ENCODE data around the gene CST3.

Gene CST3

DNA sequence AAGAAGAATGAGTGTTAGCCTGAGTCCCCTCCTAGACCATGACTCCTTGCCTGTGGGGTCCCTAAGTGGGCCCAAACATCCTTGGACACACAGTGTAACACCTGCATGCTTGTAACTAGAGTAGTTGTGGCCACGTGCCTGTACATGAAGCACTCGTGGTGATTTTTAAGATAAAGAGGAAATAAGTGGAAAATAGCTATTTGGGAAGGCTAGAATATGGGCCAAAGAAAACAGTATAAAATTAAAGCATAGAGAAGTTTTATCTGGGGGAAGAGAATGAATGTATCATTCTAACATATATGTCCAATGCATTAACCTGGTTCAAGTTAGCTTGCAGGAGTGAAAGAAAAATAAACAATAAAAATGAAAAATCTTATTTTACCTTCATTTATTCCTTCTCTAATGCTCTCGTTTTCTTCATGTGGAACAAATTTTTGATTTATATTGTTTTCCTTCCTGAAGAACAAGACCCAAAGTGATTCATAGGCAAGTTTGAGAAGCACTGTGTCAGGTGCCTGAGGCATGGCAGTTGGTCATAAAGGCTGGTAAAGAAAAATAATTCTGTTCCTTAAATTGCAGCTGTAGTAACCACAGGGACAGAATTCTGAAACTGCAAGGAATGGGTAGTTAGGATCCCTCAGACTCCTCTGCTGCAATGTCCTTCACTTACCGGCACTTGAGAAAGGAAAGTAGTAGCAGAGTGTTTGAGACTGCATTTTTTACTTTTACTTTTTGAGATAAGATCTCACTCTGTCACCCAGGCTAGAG, 8.5 kb upstream of the CST3 start:
- Histone ChIP-seq H3K36me3 (ENCODE audit: control insufficient read depth in 5 of 5, insufficient read depth in 5 of 5, low read length in 5 of 5) (no peaks in the 10 kb centered on the region), H3K4me3 (ENCODE audit: low read depth in 1 of 5, low read length in 5 of 5) (no peak overlapping the region), H3K27ac (ENCODE audit: low read depth, low read length) (no peak overlapping the region), H3K9me3 (ENCODE audit: control insufficient read depth in 5 of 5, low read length in 5 of 5) (no peaks in the 10 kb centered on the region), H3K9ac (ENCODE audit: low read length in 5 of 5) (no peak overlapping the region), H3K27me3 (ENCODE audit: control insufficient read depth in 5 of 5, insufficient read depth in 4 of 5, low read length in 5 of 5) (no peaks in the 10 kb centered on the region), H3K4me1 (ENCODE audit: control insufficient read depth in 5 of 5, insufficient read depth in 5 of 5, low read length in 5 of 5) (peaks cover 0 to 23% (median 17%) of the 10 kb centered on the region in 5 donors)

DNA sequence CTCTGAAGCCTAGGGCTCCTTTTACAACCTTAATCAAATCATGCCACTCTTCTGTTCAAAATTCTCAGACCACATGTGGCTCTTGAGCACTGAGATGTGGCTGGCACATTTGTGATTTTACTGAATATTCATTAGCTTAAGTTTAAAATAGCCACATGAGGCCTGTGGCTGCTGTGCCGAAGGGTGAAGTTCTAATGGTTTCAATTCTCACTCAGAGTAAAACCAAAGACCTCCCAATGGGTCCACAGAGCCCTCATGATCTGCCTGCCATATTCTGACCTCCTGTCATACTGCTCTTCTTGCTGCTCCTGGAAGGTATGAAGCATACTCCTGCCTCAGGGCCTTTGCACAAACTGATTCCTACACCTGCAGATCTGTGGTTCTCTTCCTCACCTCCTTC, 7.8 kb upstream of the CST3 start:
- Histone ChIP-seq H3K27ac (ENCODE audit: low read depth, low read length) (no peak overlapping the region), H3K27me3 (ENCODE audit: control insufficient read depth in 5 of 5, insufficient read depth in 4 of 5, low read length in 5 of 5) (no peaks in the 10 kb centered on the region), H3K9me3 (ENCODE audit: control insufficient read depth in 5 of 5, low read length in 5 of 5) (no peaks in the 10 kb centered on the region), H3K36me3 (ENCODE audit: control insufficient read depth in 5 of 5, insufficient read depth in 5 of 5, low read length in 5 of 5) (no peaks in the 10 kb centered on the region), H3K4me3 (ENCODE audit: low read depth in 1 of 5, low read length in 5 of 5) (no peak overlapping the region), H3K9ac (ENCODE audit: low read length in 5 of 5) (no peak overlapping the region), H3K4me1 (ENCODE audit: control insufficient read depth in 5 of 5, insufficient read depth in 5 of 5, low read length in 5 of 5) (peaks cover 0 to 28% (median 23%) of the 10 kb centered on the region in 5 donors)

DNA sequence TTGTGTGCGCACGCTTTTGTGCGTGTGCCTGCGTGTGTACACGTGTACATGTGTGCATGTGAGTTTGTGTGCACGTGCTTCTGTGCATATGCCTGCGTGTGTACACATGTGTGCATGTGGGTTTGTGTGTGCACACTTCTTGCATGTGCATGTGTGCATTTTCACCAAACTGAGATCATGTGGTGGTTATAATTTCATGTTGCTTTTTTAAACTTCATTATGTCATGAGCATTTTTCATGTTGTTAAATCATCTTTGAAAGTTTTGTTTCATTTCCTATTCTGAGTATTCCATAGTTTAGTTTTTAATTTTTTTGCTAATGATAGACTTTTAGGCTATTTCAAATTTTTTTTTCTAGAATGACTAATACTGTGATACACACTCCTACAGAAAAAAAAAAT, 6.4 kb upstream of the CST3 start:
- no peaks in the 10 kb centered on the region for H3K9me3 ChIP-seq (ENCODE audit: control insufficient read depth in 5 of 5, low read length in 5 of 5)
- peaks cover 0 to 30% (median 23%) of the 10 kb centered on the region in 5 donors for H3K4me1 ChIP-seq (ENCODE audit: control insufficient read depth in 5 of 5, insufficient read depth in 5 of 5, low read length in 5 of 5)
- no peak overlapping the region for H3K9ac ChIP-seq (ENCODE audit: low read length in 5 of 5)
- no peaks in the 10 kb centered on the region for H3K36me3 ChIP-seq (ENCODE audit: control insufficient read depth in 5 of 5, insufficient read depth in 5 of 5, low read length in 5 of 5)
- H3K27ac ChIP-seq (ENCODE audit: low read depth, low read length) = no peak overlapping the region
- H3K27me3 ChIP-seq (ENCODE audit: control insufficient read depth in 5 of 5, insufficient read depth in 4 of 5, low read length in 5 of 5) = no peaks in the 10 kb centered on the region
- H3K4me3 ChIP-seq (ENCODE audit: low read depth in 1 of 5, low read length in 5 of 5) = no peak overlapping the region

DNA sequence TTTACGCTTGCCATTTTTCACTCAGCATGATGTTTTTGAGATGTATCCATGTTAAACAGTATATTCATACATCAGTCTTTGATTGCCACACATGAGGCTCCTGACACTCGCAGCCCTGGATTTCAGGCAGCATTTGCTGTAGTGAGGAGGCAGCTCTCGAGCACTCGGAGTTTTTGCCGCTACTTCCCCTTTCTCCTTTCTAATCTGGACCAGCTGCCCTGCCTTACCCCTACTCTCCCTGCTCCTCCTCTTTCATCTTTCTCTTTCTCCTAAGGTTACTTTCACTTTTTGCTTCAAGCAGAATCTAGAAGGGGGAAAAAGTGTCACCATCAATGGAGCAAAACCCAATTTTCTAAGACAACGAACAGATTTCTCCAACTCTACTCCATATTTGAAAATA, 5.9 kb upstream of the CST3 start:
- Histone ChIP-seq H3K9me3 (ENCODE audit: control insufficient read depth in 5 of 5, low read length in 5 of 5) (no peaks in the 10 kb centered on the region), H3K4me1 (ENCODE audit: control insufficient read depth in 5 of 5, insufficient read depth in 5 of 5, low read length in 5 of 5) (peaks cover 0 to 30% (median 23%) of the 10 kb centered on the region in 5 donors), H3K27ac (ENCODE audit: low read depth, low read length) (no peak overlapping the region), H3K27me3 (ENCODE audit: control insufficient read depth in 5 of 5, insufficient read depth in 4 of 5, low read length in 5 of 5) (no peaks in the 10 kb centered on the region), H3K36me3 (ENCODE audit: control insufficient read depth in 5 of 5, insufficient read depth in 5 of 5, low read length in 5 of 5) (no peaks in the 10 kb centered on the region), H3K4me3 (ENCODE audit: low read depth in 1 of 5, low read length in 5 of 5) (no peak overlapping the region), H3K9ac (ENCODE audit: low read length in 5 of 5) (no peak overlapping the region)

DNA sequence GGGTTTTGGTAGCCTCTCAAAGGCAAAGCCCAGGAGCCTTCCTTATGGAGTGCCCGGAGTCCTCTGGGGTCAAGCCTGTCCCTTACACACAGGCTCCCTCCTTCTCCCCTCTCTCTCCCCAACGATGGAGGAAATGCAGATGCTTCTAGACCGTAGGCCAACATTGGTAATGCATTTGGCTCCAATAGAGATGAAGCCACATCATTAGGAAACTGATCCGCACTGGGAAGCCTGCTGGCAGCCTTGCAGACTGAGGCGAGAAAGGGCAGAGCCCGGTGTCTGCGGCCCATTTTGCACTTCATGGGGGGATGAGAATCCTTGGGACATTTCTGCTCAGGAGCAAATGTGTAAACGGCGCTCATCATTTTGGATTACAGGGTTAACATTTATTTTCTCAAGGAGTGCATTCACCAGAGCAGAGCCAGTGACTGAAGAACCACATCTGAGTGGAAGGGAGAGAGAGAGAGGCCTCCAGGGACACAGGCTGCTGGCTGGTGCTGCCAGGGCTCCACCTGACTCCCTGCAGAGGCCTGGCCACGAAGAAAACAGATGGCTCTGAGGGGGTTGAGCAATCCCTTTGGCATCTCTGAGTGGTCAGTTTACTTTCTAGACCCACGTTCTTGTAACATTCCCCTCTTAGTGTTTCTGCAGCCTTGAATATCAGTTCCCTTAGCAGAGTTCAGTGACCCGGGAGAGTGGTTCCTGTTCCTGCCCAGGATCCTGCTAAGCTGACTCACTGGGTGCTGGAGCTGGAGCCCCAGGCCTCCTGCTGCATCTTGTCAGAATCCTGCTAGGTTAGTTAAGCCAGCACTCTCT, 4.4 kb upstream of the CST3 start:
- Histone ChIP-seq H3K36me3 (ENCODE audit: control insufficient read depth in 5 of 5, insufficient read depth in 5 of 5, low read length in 5 of 5) (no peaks in the 10 kb centered on the region), H3K27ac (ENCODE audit: low read depth, low read length) (no peak overlapping the region), H3K27me3 (ENCODE audit: control insufficient read depth in 5 of 5, insufficient read depth in 4 of 5, low read length in 5 of 5) (no peaks in the 10 kb centered on the region), H3K4me3 (ENCODE audit: low read depth in 1 of 5, low read length in 5 of 5) (no peak overlapping the region), H3K9me3 (ENCODE audit: control insufficient read depth in 5 of 5, low read length in 5 of 5) (no peaks in the 10 kb centered on the region), H3K4me1 (ENCODE audit: control insufficient read depth in 5 of 5, insufficient read depth in 5 of 5, low read length in 5 of 5) (peaks cover 0 to 32% (median 23%) of the 10 kb centered on the region in 5 donors), H3K9ac (ENCODE audit: low read length in 5 of 5) (peak overlapping the region in 1 of 5 donors; percentile 19)

DNA sequence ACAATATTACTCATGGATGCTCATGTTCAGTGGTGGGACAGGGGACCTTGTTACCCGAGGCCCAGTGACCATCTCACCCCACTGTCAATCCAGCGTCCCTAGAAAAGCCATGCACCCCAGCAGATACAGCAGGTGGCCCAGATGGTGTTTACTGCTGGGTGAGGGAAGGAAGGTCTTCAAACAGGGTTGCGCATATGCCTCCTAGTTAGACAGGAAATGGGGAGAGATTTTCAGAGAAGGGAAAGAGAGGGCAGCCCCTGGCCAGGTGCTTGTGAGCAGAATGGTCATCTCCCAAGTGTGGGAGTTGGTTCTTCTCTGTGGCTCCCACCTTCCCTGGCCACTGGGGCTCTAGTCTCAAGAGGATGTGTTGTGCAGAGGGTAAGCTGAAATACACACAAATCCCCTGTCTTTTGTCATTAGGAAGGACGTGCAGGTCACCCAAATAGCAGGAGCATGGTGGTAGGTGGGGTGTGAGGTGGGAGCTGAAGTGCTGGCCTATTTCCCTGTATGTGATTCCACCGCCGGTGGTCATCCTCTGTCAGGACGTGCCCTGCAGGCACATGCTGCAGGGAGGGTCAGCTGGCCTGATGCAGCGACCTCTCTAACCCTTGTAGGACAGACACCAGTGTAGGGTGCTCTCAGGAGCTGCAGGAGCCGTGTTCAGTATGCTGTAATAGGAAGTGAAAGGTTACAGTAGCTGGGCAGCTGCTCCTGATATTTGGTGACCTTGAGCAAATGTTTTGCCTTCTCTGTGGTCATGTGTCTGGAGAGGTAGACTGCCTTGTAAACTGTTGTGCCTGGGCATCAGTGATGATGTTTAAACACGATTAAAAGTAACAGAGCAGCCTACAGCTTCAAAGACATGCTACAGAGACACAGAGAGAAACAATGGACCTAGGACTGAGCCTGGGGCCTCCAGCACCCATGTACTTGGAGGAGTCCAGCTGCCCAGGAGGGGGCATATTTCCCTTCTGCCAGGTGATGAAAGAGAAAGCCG, 3.2 kb upstream of the CST3 start:
- Histone ChIP-seq H3K4me1 (ENCODE audit: control insufficient read depth in 5 of 5, insufficient read depth in 5 of 5, low read length in 5 of 5) (peaks cover 6 to 42% (median 35%) of the 10 kb centered on the region in 5 donors), H3K36me3 (ENCODE audit: control insufficient read depth in 5 of 5, insufficient read depth in 5 of 5, low read length in 5 of 5) (no peaks in the 10 kb centered on the region), H3K9me3 (ENCODE audit: control insufficient read depth in 5 of 5, low read length in 5 of 5) (no peaks in the 10 kb centered on the region), H3K27me3 (ENCODE audit: control insufficient read depth in 5 of 5, insufficient read depth in 4 of 5, low read length in 5 of 5) (no peaks in the 10 kb centered on the region), H3K9ac (ENCODE audit: low read length in 5 of 5) (no peak overlapping the region), H3K27ac (ENCODE audit: low read depth, low read length) (no peak overlapping the region), H3K4me3 (ENCODE audit: low read depth in 1 of 5, low read length in 5 of 5) (no peak overlapping the region)

DNA sequence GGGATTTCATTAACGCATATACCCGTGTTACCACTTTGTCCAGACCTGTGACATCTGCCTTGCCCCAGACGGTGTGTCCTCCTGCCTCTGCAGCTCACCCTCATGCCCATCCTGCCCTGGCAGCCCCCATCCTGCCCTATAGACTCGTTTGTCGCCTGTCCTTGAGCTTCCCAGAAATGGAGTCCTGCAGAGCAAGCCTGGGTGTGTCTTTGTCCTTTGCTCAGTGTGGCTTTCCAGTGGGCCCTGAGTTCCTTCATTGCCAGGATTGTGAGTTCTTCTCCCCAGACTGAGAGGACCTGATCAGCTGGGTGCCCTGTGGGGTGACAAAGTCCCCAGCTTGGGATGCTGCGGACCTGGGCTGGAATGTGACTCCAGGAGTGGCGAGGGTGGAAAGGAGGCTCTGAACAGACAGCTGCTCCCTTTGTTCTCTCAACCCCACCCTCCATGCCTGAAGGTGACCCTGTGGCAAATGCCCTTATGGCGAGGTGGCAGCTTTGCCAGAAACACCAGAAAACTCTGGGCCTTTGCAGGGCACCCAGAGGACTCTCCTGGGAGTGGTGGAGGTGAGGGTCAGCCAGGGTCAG, 2.4 kb upstream of the CST3 start:
- H3K27ac ChIP-seq (ENCODE audit: low read depth, low read length) = no peak overlapping the region
- H3K27me3 ChIP-seq (ENCODE audit: control insufficient read depth in 5 of 5, insufficient read depth in 4 of 5, low read length in 5 of 5) = no peaks in the 10 kb centered on the region
- no peaks in the 10 kb centered on the region for H3K9me3 ChIP-seq (ENCODE audit: control insufficient read depth in 5 of 5, low read length in 5 of 5)
- H3K9ac ChIP-seq (ENCODE audit: low read length in 5 of 5) = no peak overlapping the region
- H3K4me3 ChIP-seq (ENCODE audit: low read depth in 1 of 5, low read length in 5 of 5) = no peak overlapping the region
- H3K36me3 ChIP-seq (ENCODE audit: control insufficient read depth in 5 of 5, insufficient read depth in 5 of 5, low read length in 5 of 5) = peaks cover 0 to 2% (median under 1%) of the 10 kb centered on the region in 5 donors
- H3K4me1 ChIP-seq (ENCODE audit: control insufficient read depth in 5 of 5, insufficient read depth in 5 of 5, low read length in 5 of 5) = peaks cover 10 to 50% (median 44%) of the 10 kb centered on the region in 5 donors

DNA sequence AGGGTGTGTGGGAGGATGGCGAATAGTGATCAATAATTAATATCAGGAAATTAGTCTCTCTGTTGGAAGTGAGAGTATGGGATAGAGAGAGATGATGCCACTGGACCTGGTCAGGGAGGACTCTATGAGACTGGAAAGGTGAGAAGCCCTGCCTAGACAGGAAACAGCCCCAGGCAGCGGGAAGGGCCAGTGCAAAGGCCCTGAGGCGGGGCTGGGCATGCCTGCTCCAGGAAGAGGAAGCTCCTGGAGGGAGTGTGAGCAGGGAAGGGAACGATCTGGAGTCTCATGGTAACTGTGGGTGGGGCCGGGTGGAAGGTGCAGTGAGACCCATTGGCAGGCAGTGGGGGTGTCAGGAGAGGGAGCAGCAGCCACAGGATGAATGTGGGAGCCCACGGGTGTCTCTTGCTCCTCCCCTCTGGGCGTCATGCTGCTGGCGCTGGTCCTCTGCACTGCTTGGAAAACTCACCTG, 1.8 kb upstream of the CST3 start:
- Histone ChIP-seq H3K9ac (ENCODE audit: low read length in 5 of 5) (no peak overlapping the region), H3K4me1 (ENCODE audit: control insufficient read depth in 5 of 5, insufficient read depth in 5 of 5, low read length in 5 of 5) (peaks cover 14 to 56% (median 50%) of the 10 kb centered on the region in 5 donors), H3K27ac (ENCODE audit: low read depth, low read length) (no peak overlapping the region), H3K27me3 (ENCODE audit: control insufficient read depth in 5 of 5, insufficient read depth in 4 of 5, low read length in 5 of 5) (no peaks in the 10 kb centered on the region), H3K9me3 (ENCODE audit: control insufficient read depth in 5 of 5, low read length in 5 of 5) (no peaks in the 10 kb centered on the region), H3K36me3 (ENCODE audit: control insufficient read depth in 5 of 5, insufficient read depth in 5 of 5, low read length in 5 of 5) (peaks cover 0 to 7% (median 5%) of the 10 kb centered on the region in 5 donors), H3K4me3 (ENCODE audit: low read depth in 1 of 5, low read length in 5 of 5) (no peak overlapping the region)

DNA sequence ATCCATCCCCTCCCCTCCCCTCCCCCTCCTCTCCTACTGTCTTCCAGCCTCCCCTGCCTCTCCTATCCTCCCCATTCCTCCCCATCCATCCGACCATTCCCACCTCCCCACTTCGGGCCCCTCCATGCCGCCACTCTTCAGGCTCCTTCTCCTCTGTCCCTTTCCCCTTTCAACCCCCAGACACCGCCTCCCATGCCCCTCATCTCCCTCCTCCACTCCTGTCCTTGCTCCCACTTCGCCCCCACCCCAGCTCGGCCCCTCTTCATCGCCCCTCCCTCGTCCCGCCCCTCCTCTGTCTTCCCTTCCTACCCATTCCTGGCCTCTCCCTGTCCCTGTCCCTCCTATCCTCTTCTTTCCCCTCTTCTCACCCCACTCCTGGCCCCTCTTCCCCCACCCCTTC, 554 bp upstream of the CST3 start:
- no peak overlapping the region for H3K4me3 ChIP-seq (ENCODE audit: low read depth in 1 of 5, low read length in 5 of 5)
- H3K27me3 ChIP-seq (ENCODE audit: control insufficient read depth in 5 of 5, insufficient read depth in 4 of 5, low read length in 5 of 5) = no peaks in the 10 kb centered on the region
- peaks cover 14 to 66% (median 58%) of the 10 kb centered on the region in 5 donors for H3K4me1 ChIP-seq (ENCODE audit: control insufficient read depth in 5 of 5, insufficient read depth in 5 of 5, low read length in 5 of 5)
- no peaks in the 10 kb centered on the region for H3K9me3 ChIP-seq (ENCODE audit: control insufficient read depth in 5 of 5, low read length in 5 of 5)
- peaks cover 0 to 20% (median 17%) of the 10 kb centered on the region in 5 donors for H3K36me3 ChIP-seq (ENCODE audit: control insufficient read depth in 5 of 5, insufficient read depth in 5 of 5, low read length in 5 of 5)
- no peak overlapping the region for H3K27ac ChIP-seq (ENCODE audit: low read depth, low read length)
- no peak overlapping the region for H3K9ac ChIP-seq (ENCODE audit: low read length in 5 of 5)
